NCI-H2029 treated with DMSO at 0.1 percent for 48 hours (cell line): ENCODE data around the gene COX6A2.
"Not testable (repeated sequence)": the region's sequence is repeated elsewhere in the genome, so short reads cannot be mapped to it uniquely, and the experiment has no call there.

Experiments
- DNase-seq: peaks from one replicate; lab custom pipeline; 2025; lab: John Stamatoyannopoulos, UW

The COX6A2 gene

DNA sequence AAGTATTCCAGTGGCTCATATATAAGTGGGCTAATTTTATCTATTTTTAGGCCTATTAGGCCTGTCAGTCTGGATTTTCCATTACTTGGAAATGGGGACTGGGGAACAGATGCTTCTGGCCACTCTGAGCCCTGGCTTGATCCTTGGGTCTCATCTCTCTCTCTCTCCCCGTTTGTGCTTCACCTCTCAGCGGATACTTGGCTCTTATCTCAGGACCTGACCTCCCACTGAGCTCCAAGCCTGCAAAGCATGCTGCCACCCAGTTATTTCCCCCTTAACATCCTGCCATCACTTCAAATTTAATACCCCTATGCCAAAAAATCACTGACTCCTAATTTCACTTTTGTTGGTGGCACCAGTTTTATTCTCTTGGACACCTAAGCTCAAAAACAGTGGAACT lies 10.3 kb upstream of the COX6A2 start:
- DNase-seq: no peak

GRCh38 chr16:31436221-31437045 lies 8.3 kb upstream of the COX6A2 start:
- no peak for DNase-seq

GRCh38 chr16:31435341-31436220 lies 7.4 kb upstream of the COX6A2 start:
- DNase-seq: no peak

GRCh38 chr16:31430380-31431052 lies 2.4 kb upstream of the COX6A2 start:
- no peak for DNase-seq

- no peak for DNase-seq
Observed at GRCh38 chr16:31429796-31430195, 1.6 kb upstream of the COX6A2 start.

DNA sequence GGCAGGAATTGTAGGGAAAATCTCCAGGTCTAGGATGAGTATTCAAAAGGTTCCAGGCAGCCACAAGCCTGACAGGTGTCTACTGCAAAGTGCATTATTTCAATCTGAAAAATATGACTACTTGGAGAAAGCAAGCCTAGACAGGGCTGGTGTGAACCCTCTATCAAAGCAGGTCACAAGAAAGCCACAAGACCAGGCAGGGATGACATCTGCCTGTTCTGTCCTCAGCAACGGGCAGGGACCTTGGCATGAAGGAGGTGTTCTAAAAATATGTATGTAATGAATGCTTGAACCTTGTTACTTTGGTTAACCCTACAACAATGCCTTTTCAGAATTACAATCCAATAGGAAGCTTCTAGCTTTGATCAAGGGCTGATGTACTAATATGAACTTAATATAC lies 1.2 kb upstream of the COX6A2 start:
- DNase-seq: no peak

DNA sequence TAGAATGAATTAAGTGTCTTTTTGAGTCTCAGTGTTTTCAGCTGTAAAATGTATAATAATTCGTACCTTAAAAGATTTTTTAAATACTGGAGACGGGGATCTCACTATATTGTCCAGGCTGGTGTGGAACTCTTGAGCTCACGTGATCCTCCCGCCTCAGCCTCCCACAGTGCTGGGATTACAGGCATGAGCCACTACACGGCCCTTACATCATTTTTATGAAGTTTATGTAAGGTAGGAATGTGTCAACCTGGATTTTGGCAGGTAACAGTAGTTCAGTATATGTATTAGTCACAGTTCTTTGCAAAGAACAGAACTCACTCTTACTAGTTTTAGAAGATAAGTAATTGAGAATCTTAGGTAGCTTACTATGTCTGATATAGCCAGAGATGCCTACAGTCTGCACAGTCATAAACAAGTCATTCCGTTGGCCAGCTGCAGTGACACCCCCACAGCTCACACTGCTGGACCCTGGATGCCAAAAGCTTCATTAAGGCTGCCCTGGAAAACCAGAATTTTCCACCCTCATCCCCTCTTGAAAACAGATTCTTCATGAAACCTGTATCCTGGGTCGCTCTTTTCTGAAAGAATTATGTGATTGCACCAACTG lies 583 bp upstream of the COX6A2 start:
- DNase-seq: no peak

DNA sequence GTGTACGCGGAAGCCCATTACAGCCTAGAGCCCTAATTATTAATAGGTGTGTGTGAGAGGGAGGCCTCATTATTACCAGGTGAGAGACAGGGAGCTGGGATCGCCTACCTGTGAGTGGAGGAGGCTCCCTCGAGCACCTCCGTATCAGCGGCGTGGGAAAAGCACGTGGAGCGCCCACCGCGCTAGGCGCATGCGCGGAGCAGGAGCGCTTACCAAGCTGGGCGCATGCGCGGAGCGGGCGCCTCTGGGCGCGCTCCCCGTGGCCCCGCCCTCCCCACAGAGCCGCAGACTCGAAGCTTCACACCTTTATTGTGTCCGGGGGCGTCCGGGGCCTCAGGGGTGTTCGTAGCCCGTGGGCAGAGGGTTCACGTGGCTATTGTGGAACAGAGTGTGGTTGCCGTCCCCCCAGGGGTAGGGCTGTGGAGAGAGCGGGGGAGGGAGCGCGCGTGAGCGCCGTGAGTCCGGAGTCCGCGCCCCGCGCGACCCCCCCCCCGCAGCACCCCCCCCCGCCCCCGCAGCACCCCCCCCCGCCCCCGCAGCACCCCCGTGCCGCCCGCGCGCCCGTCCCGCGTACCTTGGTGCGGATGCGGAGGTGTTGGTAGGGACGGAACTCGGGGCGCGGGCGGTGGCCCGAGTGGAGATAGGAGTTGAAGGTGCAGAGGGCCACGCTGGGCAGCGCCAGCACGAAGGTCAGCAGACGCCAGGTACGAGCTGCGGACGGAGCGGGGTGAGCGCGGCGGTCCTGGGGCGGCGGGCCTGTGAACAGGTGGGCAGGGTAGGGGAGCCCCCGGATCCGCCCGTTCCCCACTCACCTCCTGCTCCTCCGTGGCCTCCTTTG lies 500 bp downstream of the COX6A2 start:
- DNase-seq: no peak

- no peak for DNase-seq
Observed at GRCh38 chr16:31423801-31424200, 4.4 kb downstream of the COX6A2 start.

DNA sequence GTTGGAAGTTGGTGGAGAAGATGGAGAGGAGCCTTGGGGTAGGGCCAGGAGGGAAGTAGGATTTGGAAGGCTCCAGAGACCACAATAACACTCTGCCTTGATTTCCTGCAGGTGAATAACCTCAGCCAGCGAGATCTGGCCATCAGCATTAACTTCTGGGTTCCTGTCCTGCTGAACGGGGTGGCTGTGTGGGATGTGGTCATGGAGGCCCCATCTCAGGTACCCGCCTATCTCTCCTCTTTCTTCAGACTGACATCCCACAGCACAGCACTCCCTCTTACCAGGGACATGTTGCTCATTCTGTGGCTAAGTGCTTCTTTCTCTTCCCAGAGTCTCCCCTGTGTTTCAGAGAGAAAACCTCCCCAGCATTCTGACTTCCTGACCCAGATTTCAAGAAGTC lies 4.9 kb downstream of the COX6A2 start:
- DNase-seq: no peak

GRCh38 chr16:31421587-31421986 lies 6.6 kb downstream of the COX6A2 start:
- DNase-seq: no peak

- DNase-seq: no peak
Observed at GRCh38 chr16:31420037-31420436, 8.1 kb downstream of the COX6A2 start.

- no peak for DNase-seq
Observed at GRCh38 chr16:31417916-31418315, 10.2 kb downstream of the COX6A2 start.

DNA sequence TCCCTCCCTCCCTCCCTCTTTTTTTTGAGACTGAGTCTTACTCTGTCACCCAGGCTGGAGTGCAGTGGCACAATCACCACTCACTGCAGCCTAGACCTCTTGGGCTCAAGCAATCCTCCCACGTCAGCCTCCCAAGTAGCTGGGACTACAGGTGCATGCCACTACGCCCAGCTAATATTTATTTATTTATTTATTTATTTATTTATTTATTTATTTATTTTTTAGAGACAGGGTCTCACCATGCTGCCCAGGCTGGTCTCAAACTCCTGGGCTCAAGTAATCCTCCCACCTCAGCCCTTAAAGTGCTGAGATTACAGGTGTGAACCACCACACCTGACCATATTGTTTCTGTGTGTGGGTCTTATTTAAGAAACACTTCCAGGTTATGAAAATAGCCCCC lies 11.1 kb downstream of the COX6A2 start:
- not testable (repeated sequence) for DNase-seq

DNA sequence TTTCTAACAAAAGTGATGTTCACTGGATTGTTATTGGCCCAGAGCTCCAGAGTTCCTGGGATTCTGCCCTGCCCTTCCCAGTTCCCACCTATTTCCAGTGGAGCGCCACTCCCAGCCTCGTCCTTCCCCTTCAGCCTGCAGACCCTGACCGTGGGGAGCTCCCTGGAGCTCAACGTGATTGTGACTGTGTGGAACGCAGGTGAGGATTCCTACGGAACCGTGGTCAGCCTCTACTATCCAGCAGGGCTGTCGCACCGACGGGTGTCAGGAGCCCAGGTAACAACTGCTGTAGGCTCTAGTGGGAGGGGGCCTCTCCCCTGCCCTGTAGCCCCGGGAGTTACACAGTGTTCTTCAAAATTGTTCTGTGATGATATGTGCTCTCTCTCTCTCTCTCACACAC lies 11.8 kb downstream of the COX6A2 start:
- no peak for DNase-seq

DNA sequence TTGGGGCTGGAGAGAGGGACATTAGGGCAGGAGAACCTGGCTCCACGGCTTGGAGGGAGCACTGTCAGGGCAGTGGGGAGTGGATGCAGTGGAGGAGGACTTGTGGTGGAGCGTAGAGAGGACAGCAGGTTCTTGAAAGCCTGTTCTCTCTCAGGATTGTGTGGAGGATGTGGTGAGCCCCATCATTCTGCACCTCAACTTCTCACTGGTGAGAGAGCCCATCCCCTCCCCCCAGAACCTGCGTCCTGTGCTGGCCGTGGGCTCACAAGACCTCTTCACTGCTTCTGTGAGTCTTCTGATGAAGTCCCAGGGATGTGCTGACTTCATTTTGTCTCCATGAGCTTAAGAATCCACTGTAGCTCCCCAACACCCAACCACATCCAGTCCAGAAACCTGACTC lies 13.5 kb downstream of the COX6A2 start:
- no peak for DNase-seq

DNA sequence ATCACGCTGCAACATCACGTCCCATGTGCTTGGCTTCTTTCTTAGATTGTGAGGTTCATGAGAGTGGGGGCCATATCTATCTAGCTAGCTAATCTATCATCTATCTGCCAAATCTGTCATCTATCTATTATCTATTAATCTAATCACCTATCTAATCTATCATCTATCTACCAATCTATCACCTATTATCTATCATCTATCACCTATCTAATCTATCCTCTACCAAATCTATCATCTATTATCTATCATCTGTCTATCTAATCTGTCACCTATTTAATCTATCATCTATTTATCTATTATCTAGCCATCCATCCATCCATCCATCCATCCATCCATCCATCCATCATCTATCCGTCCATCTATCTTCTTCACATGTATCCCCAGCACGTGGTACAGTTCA lies 14.2 kb downstream of the COX6A2 start:
- no peak for DNase-seq

DNA sequence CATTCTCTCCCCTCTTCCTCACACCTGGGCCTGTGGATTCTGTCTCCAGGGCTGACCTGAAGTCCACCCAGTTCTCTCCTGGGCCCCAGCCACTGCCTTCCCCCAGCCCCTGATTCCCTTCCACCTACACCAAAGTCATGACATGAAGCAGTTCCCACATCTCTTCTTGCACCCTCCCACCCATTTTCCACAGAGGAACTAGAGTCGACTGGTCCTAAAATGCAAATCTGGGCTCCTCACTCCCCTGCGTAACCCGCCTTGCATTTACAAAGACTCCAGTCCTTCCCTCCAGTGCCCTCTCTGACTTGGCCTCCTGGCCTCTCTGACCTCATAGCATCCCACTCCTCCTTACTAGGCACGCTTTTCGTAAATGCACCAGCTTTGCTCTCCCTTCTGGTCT lies 14.8 kb downstream of the COX6A2 start:
- DNase-seq: no peak

DNA sequence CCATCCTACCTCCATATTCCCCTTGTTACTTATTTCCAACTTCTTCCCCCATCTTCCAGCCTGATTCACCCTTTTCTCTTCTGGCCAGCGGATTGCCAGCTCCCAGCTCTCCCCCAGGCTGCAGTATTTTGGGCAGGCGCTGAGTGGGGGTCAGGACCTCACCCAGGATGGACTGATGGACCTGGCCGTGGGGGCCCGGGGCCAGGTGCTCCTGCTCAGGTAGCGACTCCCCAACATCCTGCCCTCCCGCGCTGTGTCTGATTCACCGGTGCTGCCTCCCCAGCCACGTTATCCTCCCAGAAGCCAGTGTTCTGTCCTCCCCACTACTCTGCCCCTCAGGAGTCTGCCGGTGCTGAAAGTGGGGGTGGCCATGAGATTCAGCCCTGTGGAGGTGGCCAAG lies 15.4 kb downstream of the COX6A2 start:
- DNase-seq: no peak

DNA sequence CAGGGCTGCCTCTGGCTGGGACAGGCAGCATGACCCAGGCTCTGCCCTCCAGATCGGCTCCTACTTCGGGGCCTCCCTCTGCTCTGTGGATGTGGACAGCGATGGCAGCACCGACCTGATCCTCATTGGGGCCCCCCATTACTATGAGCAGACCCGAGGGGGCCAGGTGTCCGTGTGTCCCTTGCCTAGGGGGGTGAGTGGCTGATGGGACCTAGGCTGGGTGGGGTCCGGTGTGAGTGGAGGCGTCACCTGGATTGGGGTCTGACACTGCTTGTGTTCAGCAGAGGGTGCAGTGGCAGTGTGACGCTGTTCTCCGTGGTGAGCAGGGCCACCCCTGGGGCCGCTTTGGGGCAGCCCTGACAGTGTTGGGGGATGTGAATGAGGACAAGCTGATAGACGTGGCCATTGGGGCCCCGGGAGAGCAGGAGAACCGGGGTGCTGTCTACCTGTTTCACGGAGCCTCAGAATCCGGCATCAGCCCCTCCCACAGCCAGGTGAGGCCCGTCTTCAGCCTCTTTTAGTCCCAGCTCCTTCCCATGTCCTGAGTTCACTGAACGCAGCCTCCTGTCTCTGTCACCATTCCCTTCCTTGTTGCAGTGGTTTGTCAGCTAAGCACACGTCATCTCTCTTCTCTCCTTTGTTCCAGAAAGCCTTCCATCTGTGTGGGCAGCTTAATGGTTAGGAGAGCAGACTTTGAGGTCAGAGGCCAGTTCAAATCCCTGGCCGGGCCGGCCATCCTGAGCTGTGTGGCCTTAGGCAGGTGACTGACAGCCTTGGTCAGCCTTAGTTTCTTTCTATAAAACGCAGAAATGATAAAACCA lies 16.9 kb downstream of the COX6A2 start:
- DNase-seq: no peak
